Right renal cortex interstitium (tissue), 3 donors: ENCODE data around the gene ZNF24. TPM values are rescaled to one million over a fixed set of nuclear protein-coding genes. Genes with fewer than 3 reads are reported as not detected.
A peak's percentile ranks its signal among the peaks of the same experiment; 100 is the strongest.

Experiments used
- DNase-seq, 3 donors: peaks; one replicate each; pipeline ENCODE4 v3.0.0-alpha.2; 2013; ENCODE audit warnings: low read depth in 3 of 3, low spot score in 2 of 3
- polyA plus RNA-seq, 3 donors: library from polyadenylated mRNA; unstranded; fragments of 120-200 nt; gene quantifications; one replicate each; pipeline ENCODE4 v1.2.1, GENCODE V29; 2013; ENCODE audit not compliant: insufficient read length in 3 of 3

ZNF24 gene
- polyA plus RNA-seq, 3 donors: 81.3 to 85.8 (median 85.1) TPM

- no peak for DNase-seq
These were observed 17.5 kb upstream of the ZNF24 start for GRCh38 chr18:35361570-35362321.

DNA sequence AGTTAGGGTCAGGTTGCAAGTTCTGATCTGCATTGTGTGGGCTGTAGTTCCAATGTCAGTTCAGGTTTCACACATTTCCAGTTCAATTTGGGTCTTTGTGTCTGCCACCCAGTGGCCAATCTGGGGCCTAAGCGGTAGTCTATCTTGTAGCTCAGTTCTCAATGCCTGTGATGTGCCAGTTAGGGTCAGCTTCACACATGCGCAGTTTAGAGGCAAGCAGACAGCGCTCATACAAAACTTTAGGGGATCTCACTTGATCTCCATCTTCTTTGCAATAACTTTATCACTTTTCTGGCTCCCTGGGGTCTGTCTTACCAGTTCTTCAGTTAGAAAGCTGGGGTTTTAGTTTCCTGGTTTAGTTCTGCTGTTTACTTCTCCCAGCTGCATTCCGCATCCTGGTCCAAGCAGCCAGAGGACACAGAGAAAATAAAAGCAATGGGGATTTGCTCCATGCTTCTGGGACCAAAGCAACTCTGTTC is 11.0 kb upstream of the ZNF24 start:
- DNase-seq: peak in 1 of 3 donors; percentile 70

GRCh38 chr18:35352778-35353177 is 8.6 kb upstream of the ZNF24 start:
- DNase-seq: no peak

- DNase-seq: no peak
These were observed 8.1 kb upstream of the ZNF24 start for GRCh38 chr18:35352283-35352682.

DNA sequence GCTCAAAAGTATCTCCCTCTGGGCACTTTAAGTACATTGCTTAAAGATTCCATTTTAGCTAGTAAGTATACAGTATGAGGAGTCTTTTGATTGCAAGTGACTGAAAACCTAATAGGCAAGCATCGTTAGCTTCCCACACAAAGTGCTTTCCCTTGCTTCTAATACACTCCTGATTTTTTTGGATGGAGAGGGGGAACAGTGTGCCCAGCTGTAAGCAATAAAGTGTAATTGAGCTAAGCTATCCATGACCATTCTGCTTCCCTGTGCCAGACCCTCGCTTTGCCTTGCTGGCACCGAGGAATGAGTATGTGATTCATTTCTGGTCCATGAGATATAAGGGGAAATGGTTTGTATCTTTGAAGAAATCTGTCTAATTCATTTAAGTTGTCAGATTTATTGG is 3.8 kb upstream of the ZNF24 start:
- no peak for DNase-seq

DNA sequence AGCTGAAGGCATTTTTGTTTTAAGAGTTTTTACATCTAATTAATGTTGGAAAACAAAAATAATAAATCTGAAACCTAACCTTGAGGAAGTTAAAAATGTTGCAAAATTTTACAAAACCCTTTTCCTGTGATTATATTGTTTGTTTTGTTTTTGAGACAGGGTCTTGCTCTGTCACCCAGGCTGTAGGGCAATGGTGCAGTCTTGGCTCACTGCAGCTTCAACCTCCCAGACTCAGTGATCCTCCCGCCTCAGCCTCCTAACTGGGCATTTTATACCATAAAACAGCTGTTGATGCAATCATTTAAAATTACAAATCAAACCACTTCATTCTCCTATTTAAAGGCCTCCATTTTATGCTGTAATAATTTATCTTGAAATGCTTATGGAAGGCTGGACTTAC is 1.7 kb upstream of the ZNF24 start:
- DNase-seq: no peak

DNA sequence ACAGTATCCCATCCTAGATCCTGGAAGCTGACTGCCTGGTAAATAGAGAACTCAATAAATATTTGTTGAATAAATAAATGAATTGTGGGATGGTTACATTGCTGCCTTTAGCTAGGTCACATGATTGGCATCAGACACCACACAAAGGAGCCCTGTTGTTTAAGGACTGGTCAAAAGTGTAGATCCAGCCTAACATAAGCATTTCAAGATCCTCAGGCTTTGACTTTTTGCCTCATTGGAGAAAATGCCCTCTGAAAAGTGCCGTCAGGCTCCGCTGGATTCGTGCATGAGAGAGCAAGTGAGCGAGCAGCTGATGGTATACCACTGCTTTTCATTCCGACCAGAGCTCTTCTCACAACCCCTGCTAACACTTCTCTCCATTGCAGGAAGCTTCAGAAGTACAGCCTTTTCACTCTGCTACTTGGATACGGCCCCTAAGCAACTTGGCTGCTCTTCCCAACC is 1.3 kb upstream of the ZNF24 start:
- peak in 1 of 3 donors; percentile 40 for DNase-seq

GRCh38 chr18:35344736-35345459 is 678 bp upstream of the ZNF24 start:
- no peak for DNase-seq

DNA sequence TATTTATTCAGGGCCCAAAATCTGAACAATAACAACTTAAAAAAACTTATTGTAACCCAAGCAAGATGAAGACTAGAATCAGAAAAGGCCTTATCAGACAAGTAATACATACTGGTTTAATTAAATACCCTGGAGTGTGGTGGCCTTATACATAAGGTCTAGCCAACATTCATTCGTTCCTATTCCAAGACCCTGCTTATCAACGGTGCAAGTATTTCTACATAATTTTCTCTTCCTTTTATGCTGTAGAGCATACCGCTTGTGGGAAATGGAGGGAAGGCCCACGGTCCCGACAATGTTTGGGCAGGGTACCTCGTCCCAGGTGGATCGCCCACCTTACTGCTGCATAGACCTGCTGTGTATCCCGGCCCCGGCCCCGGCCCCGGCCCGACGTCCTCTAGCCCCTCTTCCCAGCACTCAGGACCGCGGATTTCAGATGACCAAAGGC is 708 bp downstream of the ZNF24 start:
- DNase-seq: no peak

DNA sequence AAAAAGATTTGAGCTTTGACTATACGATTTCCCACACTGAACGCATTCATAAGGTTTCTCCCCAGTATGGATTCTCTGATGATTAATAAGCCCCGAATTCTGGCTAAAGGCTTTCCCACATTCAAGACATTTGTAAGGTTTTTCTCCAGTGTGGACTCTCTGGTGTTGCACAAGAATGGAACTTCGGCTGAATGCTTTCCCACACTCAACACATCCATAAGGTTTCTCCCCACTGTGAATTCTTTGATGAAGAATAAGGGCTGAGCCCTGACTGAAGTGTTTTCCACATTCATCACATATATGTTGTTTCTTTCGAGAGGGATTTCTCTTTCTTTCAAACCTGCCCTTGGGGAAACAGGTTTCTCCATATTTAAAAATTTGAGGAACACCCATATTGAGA is 6.9 kb downstream of the ZNF24 start:
- DNase-seq: no peak

- no peak for DNase-seq
These were observed 8.4 kb downstream of the ZNF24 start for GRCh38 chr18:35335866-35336265.

DNA sequence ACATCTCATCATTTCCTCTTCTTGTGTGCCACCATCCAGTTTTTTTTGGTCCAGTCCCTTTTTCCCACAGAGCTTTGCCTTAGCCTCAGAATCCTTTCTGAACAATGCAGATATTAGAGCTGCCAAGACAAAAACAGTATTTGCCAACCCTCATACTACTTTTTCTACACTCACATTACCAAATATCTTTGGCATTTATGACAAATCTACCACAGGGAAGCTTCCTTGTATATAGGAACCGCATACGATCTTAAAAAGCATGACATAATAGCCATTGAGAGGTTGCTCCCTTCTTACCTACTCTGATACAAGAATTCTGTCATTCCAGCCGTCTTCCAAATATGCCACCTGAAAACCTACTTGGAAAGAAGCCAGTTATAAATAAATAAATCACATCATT is 9.4 kb downstream of the ZNF24 start:
- no peak for DNase-seq

DNA sequence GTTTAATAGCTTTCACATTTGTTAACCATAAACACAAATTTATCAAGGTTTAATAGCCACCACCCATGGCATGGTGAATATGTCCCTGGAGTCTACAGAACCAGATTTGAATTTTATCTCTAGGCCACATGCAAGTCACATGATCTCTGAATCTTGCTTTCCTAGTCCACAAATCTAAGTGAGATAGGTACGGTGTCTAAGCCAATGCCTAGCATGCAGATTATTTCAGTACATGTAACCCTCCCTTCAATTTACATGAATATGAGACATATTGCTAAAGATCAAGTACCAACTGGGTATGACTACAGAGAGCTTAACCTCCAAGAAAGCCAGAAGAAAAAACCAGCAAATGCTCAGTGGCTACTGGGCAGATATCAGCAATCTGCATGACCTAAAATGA is 10.0 kb downstream of the ZNF24 start:
- DNase-seq: no peak

DNA sequence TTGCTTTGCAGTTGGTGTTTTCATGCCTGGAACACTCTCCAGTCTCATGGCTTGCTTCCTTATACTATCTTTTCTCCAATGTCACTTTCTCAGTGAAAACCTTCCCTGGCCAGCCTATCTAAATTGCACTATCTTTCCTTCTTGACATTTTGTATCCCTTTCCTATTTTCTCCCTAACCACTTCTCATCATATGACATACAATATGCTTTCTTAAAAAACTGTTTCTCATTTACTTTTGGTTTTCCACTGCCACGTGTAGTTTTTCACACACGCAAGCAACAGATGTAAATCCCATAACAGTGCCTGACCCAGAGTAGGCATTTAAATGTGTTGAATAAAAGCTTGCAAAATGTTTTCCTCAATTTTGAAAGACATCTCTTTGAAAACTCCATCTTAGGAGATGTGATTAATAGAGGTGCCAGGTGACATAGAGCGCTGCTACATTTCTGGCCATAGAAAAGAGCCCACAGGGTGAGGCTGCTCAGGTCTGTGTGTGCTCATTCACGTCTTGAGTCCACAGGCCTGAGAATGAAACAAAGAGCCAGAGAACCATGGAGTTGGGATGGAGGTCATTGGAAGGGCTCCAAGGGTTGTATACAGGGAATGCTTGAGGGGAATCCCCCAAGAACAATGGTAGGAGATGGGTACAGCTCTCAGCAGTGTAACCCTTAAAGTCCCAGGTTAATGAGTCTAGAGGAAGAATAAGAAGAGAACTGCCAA is 12.7 kb downstream of the ZNF24 start:
- DNase-seq: no peak

- DNase-seq: no peak
These were observed 15.4 kb downstream of the ZNF24 start for GRCh38 chr18:35328868-35329267.

DNA sequence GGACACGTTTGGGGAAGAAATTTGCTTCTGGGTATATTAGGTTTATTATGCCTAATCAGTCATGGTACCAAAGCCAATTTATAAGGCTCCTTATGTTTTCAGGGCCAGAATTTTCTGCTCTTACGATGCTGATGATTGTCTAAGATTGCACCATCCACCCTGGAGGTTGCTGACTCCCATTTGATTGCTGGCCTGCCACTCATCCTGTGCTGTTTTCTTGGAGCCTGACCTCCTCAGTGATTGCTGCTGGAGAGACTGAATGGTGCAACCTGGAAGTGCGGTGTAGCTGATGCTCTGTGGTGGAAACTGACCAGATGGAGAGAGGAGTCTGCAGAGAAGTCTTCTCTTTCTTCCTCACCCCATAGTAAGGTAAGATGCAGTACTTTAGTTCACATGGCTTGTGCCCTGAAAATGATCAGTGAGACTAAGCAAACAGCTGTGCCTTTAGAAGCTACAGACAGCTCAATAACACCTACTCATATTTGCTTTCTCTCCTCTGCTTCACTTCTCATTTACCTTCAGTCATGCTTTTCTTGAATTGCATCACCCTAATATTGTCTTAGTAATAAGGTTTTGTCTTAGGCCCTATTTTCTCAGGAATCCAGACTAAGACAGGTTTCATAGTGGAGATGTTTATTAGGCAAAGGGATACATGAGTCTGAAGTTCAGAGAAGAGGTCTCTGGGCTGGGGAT is 17.4 kb downstream of the ZNF24 start:
- no peak for DNase-seq

GRCh38 chr18:35324926-35325655 is 19.1 kb downstream of the ZNF24 start:
- DNase-seq: no peak

GRCh38 chr18:35322486-35323458 is 21.4 kb downstream of the ZNF24 start:
- DNase-seq: no peak

DNA sequence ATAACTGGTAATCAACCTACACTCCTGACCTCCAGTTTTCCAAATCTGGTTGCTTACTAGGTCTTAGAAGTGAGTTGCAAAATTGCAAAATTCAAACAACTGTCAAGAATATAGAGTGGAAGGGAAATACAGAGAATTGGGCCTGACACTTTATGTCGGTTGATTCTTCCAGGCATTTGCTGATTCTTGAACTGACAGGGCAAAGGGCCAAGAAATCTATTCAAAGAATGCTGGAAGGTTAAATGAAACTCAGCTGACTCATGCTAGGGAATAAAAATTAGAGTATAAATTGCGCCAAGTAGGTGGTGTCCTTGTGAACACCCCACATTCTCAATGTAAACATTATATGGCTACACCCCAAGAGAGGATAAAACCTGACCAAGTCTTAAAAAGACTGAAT is 32.7 kb downstream of the ZNF24 start:
- no peak for DNase-seq
